ENCODE results near the gene POU6F2.

POU6F2 gene

DNA sequence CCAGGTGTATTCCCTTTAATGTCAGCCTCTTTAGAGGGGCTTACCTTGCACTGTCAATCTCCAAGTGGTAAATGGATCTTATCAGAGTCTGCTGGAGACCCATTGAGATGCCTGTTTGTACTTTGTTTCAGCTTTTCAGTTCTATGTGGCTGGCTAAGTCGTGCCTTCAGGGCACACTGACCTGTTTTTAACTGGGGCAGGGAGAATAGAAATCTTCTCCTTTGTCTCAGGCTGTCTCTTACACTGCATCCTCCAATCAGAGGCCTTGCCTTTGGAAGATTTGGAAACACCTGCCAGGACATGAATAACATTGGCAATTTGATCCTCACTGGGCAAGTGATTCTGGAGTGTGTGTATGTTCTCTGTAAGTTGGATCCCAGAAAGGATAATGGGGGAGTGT lies 65.0 kb downstream of the POU6F2 start:
- no peaks in the 10 kb centered on the region for H3K27me3 ChIP-seq (ENCODE audit: insufficient read depth, low read length, poor library complexity, severe bottlenecking)
- no peaks in the 10 kb centered on the region for H4K20me1 ChIP-seq (ENCODE audit: insufficient read depth, low read length, poor library complexity, severe bottlenecking)
- no peaks in the 10 kb centered on the region for H3K9me3 ChIP-seq (ENCODE audit: insufficient read depth, low read depth, low read length)
- H3K36me3 ChIP-seq (ENCODE audit: insufficient read depth, low read length): no peaks in the 10 kb centered on the region
- no peak for TF ChIP-seq EZH2phosphoT487 (IDR thresholded peaks at IDR 0.05; ENCODE audit: borderline replicate concordance)
- TF ChIP-seq, protein P1, sequence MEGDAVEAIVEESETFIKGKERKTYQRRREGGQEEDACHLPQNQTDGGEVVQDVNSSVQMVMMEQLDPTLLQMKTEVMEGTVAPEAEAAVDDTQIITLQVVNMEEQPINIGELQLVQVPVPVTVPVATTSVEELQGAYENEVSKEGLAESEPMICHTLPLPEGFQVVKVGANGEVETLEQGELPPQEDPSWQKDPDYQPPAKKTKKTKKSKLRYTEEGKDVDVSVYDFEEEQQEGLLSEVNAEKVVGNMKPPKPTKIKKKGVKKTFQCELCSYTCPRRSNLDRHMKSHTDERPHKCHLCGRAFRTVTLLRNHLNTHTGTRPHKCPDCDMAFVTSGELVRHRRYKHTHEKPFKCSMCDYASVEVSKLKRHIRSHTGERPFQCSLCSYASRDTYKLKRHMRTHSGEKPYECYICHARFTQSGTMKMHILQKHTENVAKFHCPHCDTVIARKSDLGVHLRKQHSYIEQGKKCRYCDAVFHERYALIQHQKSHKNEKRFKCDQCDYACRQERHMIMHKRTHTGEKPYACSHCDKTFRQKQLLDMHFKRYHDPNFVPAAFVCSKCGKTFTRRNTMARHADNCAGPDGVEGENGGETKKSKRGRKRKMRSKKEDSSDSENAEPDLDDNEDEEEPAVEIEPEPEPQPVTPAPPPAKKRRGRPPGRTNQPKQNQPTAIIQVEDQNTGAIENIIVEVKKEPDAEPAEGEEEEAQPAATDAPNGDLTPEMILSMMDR (conservative IDR thresholded peaks at IDR 0.05; ENCODE audit: low read length): no peak
- no peaks in the 10 kb centered on the region for H3K9me2 ChIP-seq (replicated peaks; ENCODE audit: low read depth, low read length)
- no peak overlapping the region for H3K4me2 ChIP-seq (ENCODE audit: low read depth, low read length, poor library complexity, severe bottlenecking)
- no peaks in the 10 kb centered on the region for H3K4me1 ChIP-seq (ENCODE audit: insufficient read depth, low read length, poor library complexity, severe bottlenecking)
- H3K9ac ChIP-seq (ENCODE audit: low read depth, low read length, poor library complexity, severe bottlenecking): no peak overlapping the region
- H3F3A ChIP-seq (ENCODE audit: low read depth): no peaks in the 10 kb centered on the region
- no peaks in the 10 kb centered on the region for H3K79me2 ChIP-seq (ENCODE audit: insufficient read depth, low read length)
- no peak overlapping the region for H3K4me3 ChIP-seq (ENCODE audit: low read length, poor library complexity, severe bottlenecking)
- H2AFZ ChIP-seq (ENCODE audit: low read length): no peak overlapping the region

DNA sequence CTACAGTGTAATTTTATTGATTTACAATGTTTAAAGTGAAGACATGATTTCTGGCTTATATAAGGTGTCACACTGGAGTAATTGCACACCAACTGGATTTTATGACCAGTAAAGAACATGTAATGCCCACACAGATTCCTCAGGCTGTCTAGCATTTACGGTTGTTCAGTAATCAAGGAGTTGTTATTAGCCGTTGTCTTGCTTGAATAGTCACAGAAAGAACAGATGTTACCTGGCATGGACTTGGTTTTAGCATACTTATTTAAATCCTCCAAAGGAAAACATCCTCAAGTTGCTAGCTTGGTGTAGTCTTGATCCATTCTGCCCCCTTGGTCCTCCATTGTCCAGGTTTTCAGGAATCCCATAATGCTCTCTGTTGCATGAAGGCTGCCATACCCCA lies 65.8 kb downstream of the POU6F2 start:
- Histone ChIP-seq H2AFZ (ENCODE audit: low read length) (no peak overlapping the region), H3K36me3 (ENCODE audit: insufficient read depth, low read length) (no peaks in the 10 kb centered on the region), H3K4me2 (ENCODE audit: low read depth, low read length, poor library complexity, severe bottlenecking) (no peak overlapping the region), H3K27me3 (ENCODE audit: insufficient read depth, low read length, poor library complexity, severe bottlenecking) (no peaks in the 10 kb centered on the region), H3K4me1 (ENCODE audit: insufficient read depth, low read length, poor library complexity, severe bottlenecking) (no peaks in the 10 kb centered on the region), H3K4me3 (ENCODE audit: low read length, poor library complexity, severe bottlenecking) (no peak overlapping the region), H4K20me1 (ENCODE audit: insufficient read depth, low read length, poor library complexity, severe bottlenecking) (no peaks in the 10 kb centered on the region), H3K9ac (ENCODE audit: low read depth, low read length, poor library complexity, severe bottlenecking) (no peak overlapping the region), H3F3A (ENCODE audit: low read depth) (no peaks in the 10 kb centered on the region), H3K9me2 (replicated peaks; ENCODE audit: low read depth, low read length) (no peaks in the 10 kb centered on the region), H3K9me3 (ENCODE audit: insufficient read depth, low read depth, low read length) (no peaks in the 10 kb centered on the region), H3K79me2 (ENCODE audit: insufficient read depth, low read length) (no peaks in the 10 kb centered on the region)
- no peak for TF ChIP-seq EZH2phosphoT487 (IDR thresholded peaks at IDR 0.05; ENCODE audit: borderline replicate concordance)
- TF ChIP-seq, protein P1 (conservative IDR thresholded peaks at IDR 0.05; ENCODE audit: low read length): no peak

DNA sequence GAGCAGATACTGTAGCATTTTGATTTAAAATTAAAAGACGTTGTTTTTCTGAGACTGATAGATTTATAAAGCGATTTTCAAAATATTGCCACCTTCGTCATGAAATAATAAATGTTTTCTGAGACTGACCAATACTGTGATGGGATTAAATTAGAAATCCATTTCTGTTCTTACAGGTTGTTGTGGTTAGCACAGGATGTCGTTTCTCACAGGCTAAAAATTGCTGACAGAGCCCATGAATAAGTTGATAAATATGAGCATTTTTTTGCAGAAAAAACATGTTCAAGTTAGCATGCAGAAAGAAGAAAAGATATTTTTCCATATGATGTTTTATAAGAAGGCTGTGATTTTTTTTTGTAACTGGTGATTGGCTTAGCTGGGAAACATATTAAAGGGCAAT lies 66.8 kb downstream of the POU6F2 start:
- H3K9me2 ChIP-seq (replicated peaks; ENCODE audit: low read depth, low read length): no peaks in the 10 kb centered on the region
- H3K36me3 ChIP-seq (ENCODE audit: insufficient read depth, low read length): no peaks in the 10 kb centered on the region
- TF ChIP-seq, protein P1 (conservative IDR thresholded peaks at IDR 0.05; ENCODE audit: low read length): no peak
- TF ChIP-seq EZH2phosphoT487 (IDR thresholded peaks at IDR 0.05; ENCODE audit: borderline replicate concordance): no peak
- no peaks in the 10 kb centered on the region for H3K27me3 ChIP-seq (ENCODE audit: insufficient read depth, low read length, poor library complexity, severe bottlenecking)
- no peak overlapping the region for H3K4me2 ChIP-seq (ENCODE audit: low read depth, low read length, poor library complexity, severe bottlenecking)
- H3F3A ChIP-seq (ENCODE audit: low read depth): no peaks in the 10 kb centered on the region
- H3K79me2 ChIP-seq (ENCODE audit: insufficient read depth, low read length): no peaks in the 10 kb centered on the region
- H3K4me1 ChIP-seq (ENCODE audit: insufficient read depth, low read length, poor library complexity, severe bottlenecking): no peaks in the 10 kb centered on the region
- H4K20me1 ChIP-seq (ENCODE audit: insufficient read depth, low read length, poor library complexity, severe bottlenecking): no peaks in the 10 kb centered on the region
- H3K9ac ChIP-seq (ENCODE audit: low read depth, low read length, poor library complexity, severe bottlenecking): no peak overlapping the region
- no peak overlapping the region for H2AFZ ChIP-seq (ENCODE audit: low read length)
- H3K9me3 ChIP-seq (ENCODE audit: insufficient read depth, low read depth, low read length): no peaks in the 10 kb centered on the region
- no peak overlapping the region for H3K4me3 ChIP-seq (ENCODE audit: low read length, poor library complexity, severe bottlenecking)

Measured in Loucy (cell line).